ENCODE measurements around the gene ARID1B. TPM values are rescaled to one million over a fixed set of nuclear protein-coding genes. Genes with fewer than 3 reads are reported as not detected.

Gene ARID1B
- total and polyA plus RNA-seq, 12 donors, result 13.3 to 85.6 (median 50.9) TPM

- intact Hi-C loops (cut with DNase I), result no loop called here
- no peak for DNase-seq
- Histone ChIP-seq H3K9me3 (replicated peaks in 1 of 3) (no peaks in the 10 kb centered on the region), H3K27me3 (no peaks in the 10 kb centered on the region), H3K4me1 (replicated peaks in 1 of 2) (peaks cover 0 to 11% of the 10 kb centered on the region in 2 donors), H3K36me3 (replicated peaks in 1 of 2) (no peaks in the 10 kb centered on the region), H3K4me3 (no peak overlapping the region), H3K27ac (no peak overlapping the region)
- no peak for TF ChIP-seq POLR2A (IDR thresholded peaks at IDR 0.05)
- TF ChIP-seq, protein P1, sequence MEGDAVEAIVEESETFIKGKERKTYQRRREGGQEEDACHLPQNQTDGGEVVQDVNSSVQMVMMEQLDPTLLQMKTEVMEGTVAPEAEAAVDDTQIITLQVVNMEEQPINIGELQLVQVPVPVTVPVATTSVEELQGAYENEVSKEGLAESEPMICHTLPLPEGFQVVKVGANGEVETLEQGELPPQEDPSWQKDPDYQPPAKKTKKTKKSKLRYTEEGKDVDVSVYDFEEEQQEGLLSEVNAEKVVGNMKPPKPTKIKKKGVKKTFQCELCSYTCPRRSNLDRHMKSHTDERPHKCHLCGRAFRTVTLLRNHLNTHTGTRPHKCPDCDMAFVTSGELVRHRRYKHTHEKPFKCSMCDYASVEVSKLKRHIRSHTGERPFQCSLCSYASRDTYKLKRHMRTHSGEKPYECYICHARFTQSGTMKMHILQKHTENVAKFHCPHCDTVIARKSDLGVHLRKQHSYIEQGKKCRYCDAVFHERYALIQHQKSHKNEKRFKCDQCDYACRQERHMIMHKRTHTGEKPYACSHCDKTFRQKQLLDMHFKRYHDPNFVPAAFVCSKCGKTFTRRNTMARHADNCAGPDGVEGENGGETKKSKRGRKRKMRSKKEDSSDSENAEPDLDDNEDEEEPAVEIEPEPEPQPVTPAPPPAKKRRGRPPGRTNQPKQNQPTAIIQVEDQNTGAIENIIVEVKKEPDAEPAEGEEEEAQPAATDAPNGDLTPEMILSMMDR (IDR thresholded peaks at IDR 0.05), result no peak
These were observed 86.3 kb downstream of the ARID1B start for GRCh38 chr6:156863504-156863903.

- 94 to 96% (median 94%) methylated on average over 6 of the region's 6 CpGs for WGBS, 4 donors
- Histone ChIP-seq H3K9me3 (replicated peaks in 1 of 3) (no peaks in the 10 kb centered on the region), H3K27me3 (no peaks in the 10 kb centered on the region), H3K4me1 (replicated peaks in 1 of 2) (peaks cover 0 to 11% of the 10 kb centered on the region in 2 donors), H3K27ac (no peak overlapping the region), H3K4me3 (no peak overlapping the region), H3K36me3 (replicated peaks in 1 of 2) (no peaks in the 10 kb centered on the region)
- intact Hi-C loops (cut with DNase I), result no loop called here
- no peak for DNase-seq
- TF ChIP-seq, protein P1 (IDR thresholded peaks at IDR 0.05), result no peak
- TF ChIP-seq POLR2A (IDR thresholded peaks at IDR 0.05), result no peak
These were observed 87.4 kb downstream of the ARID1B start for GRCh38 chr6:156864557-156864956.

- no peaks in the 10 kb centered on the region for H3K36me3 ChIP-seq (replicated peaks in 1 of 2)
- H3K27me3 ChIP-seq, result no peaks in the 10 kb centered on the region
- intact Hi-C loops (cut with DNase I), result no loop called here
- H3K9me3 ChIP-seq (replicated peaks in 1 of 3), result no peaks in the 10 kb centered on the region
- no peak overlapping the region for H3K27ac ChIP-seq
- WGBS, 4 donors, result 78 to 93% (median 82%) methylated on average over 1 of the region's 1 CpG
- H3K4me1 ChIP-seq (replicated peaks in 1 of 2), result peaks cover 0 to 11% of the 10 kb centered on the region in 2 donors
- no peak overlapping the region for H3K4me3 ChIP-seq
- DNase-seq, result no peak
- no peak for TF ChIP-seq POLR2A (IDR thresholded peaks at IDR 0.05)
- TF ChIP-seq, protein P1 (IDR thresholded peaks at IDR 0.05), result no peak
These were observed 87.9 kb downstream of the ARID1B start for GRCh38 chr6:156865019-156865629.

GRCh38 chr6:156866220-156867015, 89.2 kb downstream of the ARID1B start:
- Histone ChIP-seq H3K27ac (no peak overlapping the region), H3K9me3 (replicated peaks in 1 of 3) (no peaks in the 10 kb centered on the region), H3K4me3 (no peak overlapping the region), H3K36me3 (replicated peaks in 1 of 2) (no peaks in the 10 kb centered on the region), H3K27me3 (no peaks in the 10 kb centered on the region), H3K4me1 (replicated peaks in 1 of 2) (peaks cover 0 to 21% of the 10 kb centered on the region in 2 donors)
- WGBS, 4 donors, result 70 to 81% (median 73%) methylated on average over 10 of the region's 10 CpGs
- no peak for DNase-seq
- TF ChIP-seq, protein P1 (IDR thresholded peaks at IDR 0.05), result no peak
- no peak for TF ChIP-seq POLR2A (IDR thresholded peaks at IDR 0.05)
- intact Hi-C loops (cut with DNase I), result no loop called here

All from adrenal gland (tissue), 12 donors.